Left lung (tissue), 10 donors: Measurements from ENCODE around the gene BANF1. TPM values are rescaled to one million over a fixed set of nuclear protein-coding genes. Genes with fewer than 3 reads are reported as not detected.

Source experiments
- ATAC-seq: fragments of 200-7000 bp; cut with Tn5 transposase; one replicate; pipeline ENCODE4 v1.9.1; 2020; ENCODE audit warnings: moderate library complexity
- DNase-seq, 4 donors: peaks; one replicate each; pipeline ENCODE4 v3.0.0-alpha.2; 2013 to 2020
- H3K27ac ChIP-seq, 2 donors: fragments of 200-600 bp; sonication (generic) in 1 of 2; one replicate each; pipeline versions ENCODE4 v1.5.0 to v1.8.0; 2020 to 2021
- H3K27me3 ChIP-seq, 2 donors: fragments of 200-600 bp; sonication (generic) in 1 of 2; one replicate each; pipeline versions ENCODE4 v1.5.0 to v1.8.0; 2020 to 2021
- H3K36me3 ChIP-seq, 2 donors: fragments of 200-600 bp; sonication (generic) in 1 of 2; one replicate each; pipeline versions ENCODE4 v1.5.0 to v1.8.0; 2020 to 2021
- H3K4me1 ChIP-seq, 2 donors: fragments of 200-600 bp; one replicate each; pipeline ENCODE4 v1.8.0; 2021
- H3K4me3 ChIP-seq, 2 donors: fragments of 200-600 bp; sonication (generic) in 1 of 2; one replicate each; pipeline versions ENCODE4 v1.5.0 to v1.8.0; 2020 to 2021; ENCODE audit warnings: mild to moderate bottlenecking in 1 of 2
- H3K9me3 ChIP-seq, 2 donors: fragments of 200-600 bp; sonication (generic) in 1 of 2; one replicate each; pipeline versions ENCODE4 v1.5.0 to v1.8.0; 2020 to 2021
- intact Hi-C, 2 donors: fragments of 100-400 bp; cut with DNase I; formaldehyde crosslinking; loops; one replicate each; pipeline versions ENCODE4 v1.11.2 to v1.14.2; 2022
- polyA plus RNA-seq, 6 donors: library from polyadenylated mRNA; unstranded; fragments of 120-200 nt; gene quantifications; one replicate each; pipeline ENCODE4 v1.2.1, GENCODE V29; 2013; ENCODE audit not compliant: insufficient read length in 6 of 6
- total RNA-seq, 2 donors: library from RNA; stranded (reverse); fragmentation: NEBNext Ultra II Directional; extraction: Animal tissue kit (Norgen Biotek cat#: 25700); gene quantifications; one replicate each; pipeline ENCODE4 v1.2.1, GENCODE V29; 2021
- TF ChIP-seq, protein P1 (sequence below), 2 donors: fragments of 200-600 bp; sonication (generic) in 1 of 2; IDR thresholded peaks; one replicate each; pipeline versions ENCODE4 v1.5.0 to v1.8.0; 2021; ENCODE audit warnings: antibody characterized with exemption in 2 of 2
- donor health status: DM: no; HTN: yes; CAD: no.
- donor health status: DM: no; HTN: no; CAD: no.

The BANF1 gene
- total and polyA plus RNA-seq, 8 donors = 161 to 248 (median 225) TPM

DNA sequence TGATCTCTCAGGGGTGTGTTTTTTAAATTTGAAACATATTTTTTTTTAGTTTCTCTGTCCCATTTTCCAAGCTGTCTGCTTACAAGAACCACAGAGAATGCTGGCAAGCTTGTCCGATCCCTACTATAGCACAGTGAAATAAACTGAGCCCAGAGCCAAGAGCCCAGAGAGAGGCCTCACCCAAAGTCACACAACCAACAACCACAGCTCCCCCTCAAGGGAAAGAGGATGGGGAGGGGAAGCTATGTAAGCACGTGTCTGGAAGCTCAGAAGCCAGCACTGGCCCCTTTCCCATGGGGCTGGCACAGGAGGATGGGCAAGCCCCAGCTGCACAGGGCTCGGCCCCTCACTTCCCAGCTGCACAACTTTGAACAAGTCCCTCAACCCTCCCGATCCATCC, 44.0 kb upstream of the BANF1 start:
- H3K36me3 ChIP-seq = no peaks in the 10 kb centered on the region
- TF ChIP-seq, protein P1, sequence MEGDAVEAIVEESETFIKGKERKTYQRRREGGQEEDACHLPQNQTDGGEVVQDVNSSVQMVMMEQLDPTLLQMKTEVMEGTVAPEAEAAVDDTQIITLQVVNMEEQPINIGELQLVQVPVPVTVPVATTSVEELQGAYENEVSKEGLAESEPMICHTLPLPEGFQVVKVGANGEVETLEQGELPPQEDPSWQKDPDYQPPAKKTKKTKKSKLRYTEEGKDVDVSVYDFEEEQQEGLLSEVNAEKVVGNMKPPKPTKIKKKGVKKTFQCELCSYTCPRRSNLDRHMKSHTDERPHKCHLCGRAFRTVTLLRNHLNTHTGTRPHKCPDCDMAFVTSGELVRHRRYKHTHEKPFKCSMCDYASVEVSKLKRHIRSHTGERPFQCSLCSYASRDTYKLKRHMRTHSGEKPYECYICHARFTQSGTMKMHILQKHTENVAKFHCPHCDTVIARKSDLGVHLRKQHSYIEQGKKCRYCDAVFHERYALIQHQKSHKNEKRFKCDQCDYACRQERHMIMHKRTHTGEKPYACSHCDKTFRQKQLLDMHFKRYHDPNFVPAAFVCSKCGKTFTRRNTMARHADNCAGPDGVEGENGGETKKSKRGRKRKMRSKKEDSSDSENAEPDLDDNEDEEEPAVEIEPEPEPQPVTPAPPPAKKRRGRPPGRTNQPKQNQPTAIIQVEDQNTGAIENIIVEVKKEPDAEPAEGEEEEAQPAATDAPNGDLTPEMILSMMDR (IDR thresholded peaks at IDR 0.05) = no peak
- DNase-seq (no peak), ATAC-seq (no peak)
- H3K27ac ChIP-seq = no peak overlapping the region
- H3K4me1 ChIP-seq = peaks cover 10 to 17% of the 10 kb centered on the region in 2 donors
- no peak overlapping the region for H3K4me3 ChIP-seq
- intact Hi-C loops = no loop called here
- peaks cover 0 to 19% of the 10 kb centered on the region in 2 donors for H3K27me3 ChIP-seq
- no peaks in the 10 kb centered on the region for H3K9me3 ChIP-seq

GRCh38 chr11:65958774-65959420, 43.4 kb upstream of the BANF1 start:
- Histone ChIP-seq H3K27me3 (peaks cover 0 to 16% of the 10 kb centered on the region in 2 donors), H3K9me3 (no peaks in the 10 kb centered on the region), H3K27ac (no peak overlapping the region), H3K4me1 (peaks cover 15 to 23% of the 10 kb centered on the region in 2 donors), H3K4me3 (no peak overlapping the region), H3K36me3 (peaks cover 0 to 6% of the 10 kb centered on the region in 2 donors)
- DNase-seq (peak in 1 of 4 donors; percentile 61), ATAC-seq (no peak)
- intact Hi-C loops = no loop called here
- TF ChIP-seq, protein P1 (IDR thresholded peaks at IDR 0.05) = no peak

- peaks cover 0 to 25% of the 10 kb centered on the region in 2 donors for H3K36me3 ChIP-seq
- TF ChIP-seq, protein P1 (IDR thresholded peaks at IDR 0.05) = no peak
- peak overlapping the region; percentile 81 to 95 for H3K27ac ChIP-seq
- ATAC-seq = no peak
- peaks cover 0 to under 1% of the 10 kb centered on the region in 2 donors for H3K27me3 ChIP-seq
- peak in 1 of 4 donors; percentile 6 for DNase-seq
- no peaks in the 10 kb centered on the region for H3K9me3 ChIP-seq
- intact Hi-C loops = no loop called here
- H3K4me3 ChIP-seq = peak overlapping the region; percentile 84 to 95
- H3K4me1 ChIP-seq = peaks cover 15 to 28% of the 10 kb centered on the region in 2 donors
Observed at GRCh38 chr11:65960824-65961266, 41.5 kb upstream of the BANF1 start.

GRCh38 chr11:65961267-65962140, 40.8 kb upstream of the BANF1 start, which contains the start of gene SART1:
TSS of gene SART1 (plus strand) at chr11:65961734. CDS start at chr11:65961781, 47 bp downstream.
- intact Hi-C loops = no loop called here
- peaks cover 0 to 32% of the 10 kb centered on the region in 2 donors for H3K36me3 ChIP-seq

More at GRCh38 chr11:65961267-65962140, 40.8 kb upstream of the BANF1 start, which contains the start of gene SART1:
- peak; percentile 97 to 99 (median 98) for DNase-seq
- Histone ChIP-seq H3K4me1 (peaks cover 15 to 28% of the 10 kb centered on the region in 2 donors), H3K27me3 (no peaks in the 10 kb centered on the region), H3K9me3 (no peaks in the 10 kb centered on the region), H3K27ac (peak within 1 kb of the TSS; percentile 81 to 95), H3K4me3 (peak within 1 kb of the TSS; percentile 84 to 95)
- ATAC-seq = peak; percentile 99
- TF ChIP-seq, protein P1 (IDR thresholded peaks at IDR 0.05) = no peak
